ENCODE results near the gene NRF1. TPM values are rescaled to one million over a fixed set of nuclear protein-coding genes. Genes with fewer than 3 reads are reported as not detected.

Gene NRF1
- total and polyA plus RNA-seq, 2 of the 8 experiments (the other 6 are each of a cell fraction or from before 2014, with no cell fraction given): 18.2 to 21.4 TPM

GRCh38 chr7:129796186-129796775, 184.8 kb downstream of the NRF1 start (continued):
- no peak for TF ChIP-seq CBX5 (IDR thresholded peaks at IDR 0.05; ENCODE audit: low read depth, low read length)
- TF ChIP-seq JUN (IDR thresholded peaks at IDR 0.05; ENCODE audit: low read depth, low read length): no peak
- TF ChIP-seq SIX5 (IDR thresholded peaks at IDR 0.05; ENCODE audit: low read depth, low read length): no peak
